Measurements from ENCODE around the gene RAF1.
"Not testable (repeated sequence)": the region's sequence is repeated elsewhere in the genome, so short reads cannot be mapped to it uniquely, and the experiment has no call there.

RAF1 gene

DNA sequence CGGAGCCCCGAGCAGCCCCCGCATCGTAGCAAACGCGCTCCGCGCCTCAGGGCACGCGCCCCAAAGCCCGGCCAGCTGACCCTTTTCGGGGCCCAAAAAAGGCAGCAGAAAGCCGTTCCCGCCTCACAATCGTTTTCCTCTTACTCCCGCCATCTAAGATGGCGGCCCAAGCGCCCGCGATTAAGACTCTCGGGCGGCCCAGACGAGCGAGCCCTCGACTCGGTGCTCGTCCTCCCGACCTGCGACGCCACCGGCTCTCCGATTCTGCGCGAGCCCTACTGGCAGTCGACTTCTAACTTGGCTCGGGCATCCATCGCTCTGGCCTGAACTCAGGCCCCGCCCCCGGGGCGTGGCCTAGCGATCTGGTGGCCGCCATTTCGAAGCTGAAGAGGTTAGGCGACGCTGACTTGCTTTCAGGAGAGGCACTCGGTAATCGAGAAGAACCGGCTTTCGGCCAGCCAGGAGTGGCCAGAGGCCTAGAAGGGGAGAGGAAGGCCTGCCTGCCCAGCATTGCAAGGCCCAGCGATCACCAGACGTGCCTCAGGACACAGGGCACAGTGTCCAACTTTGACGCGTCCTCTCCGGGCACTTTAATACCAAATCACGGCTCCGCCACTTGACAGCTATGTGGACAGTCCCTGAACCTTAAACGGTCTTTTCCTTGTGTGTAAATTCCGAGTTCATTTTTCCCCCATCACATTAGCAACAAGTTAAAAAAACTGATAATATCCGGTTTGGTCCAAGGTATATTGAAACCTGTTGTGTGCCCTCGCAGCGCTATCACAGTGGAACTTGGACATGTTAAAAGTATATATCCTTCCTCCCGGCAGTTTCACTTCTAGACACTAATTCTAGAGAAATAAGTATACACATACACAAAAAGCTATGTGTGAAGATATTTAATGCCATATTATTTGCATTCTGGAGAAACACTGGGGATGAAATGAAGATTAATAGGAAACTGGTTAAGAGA, at the start of gene RAF1:
RAF1 (minus strand) TSS at position 182 of the 973 bp plus-strand sequence. CDS start 45,396 bp downstream, outside the sequence.
- peak; percentile 94 to 96 (median 95) for DNase-seq (ENCODE audit: low read depth in 2 of 3, low spot score in 1 of 3)

- no peak for DNase-seq (ENCODE audit: low read depth in 2 of 3, low spot score in 1 of 3)
Observed at GRCh38 chr3:12710062-12710461, 46.1 kb upstream of the RAF1 start.

DNA sequence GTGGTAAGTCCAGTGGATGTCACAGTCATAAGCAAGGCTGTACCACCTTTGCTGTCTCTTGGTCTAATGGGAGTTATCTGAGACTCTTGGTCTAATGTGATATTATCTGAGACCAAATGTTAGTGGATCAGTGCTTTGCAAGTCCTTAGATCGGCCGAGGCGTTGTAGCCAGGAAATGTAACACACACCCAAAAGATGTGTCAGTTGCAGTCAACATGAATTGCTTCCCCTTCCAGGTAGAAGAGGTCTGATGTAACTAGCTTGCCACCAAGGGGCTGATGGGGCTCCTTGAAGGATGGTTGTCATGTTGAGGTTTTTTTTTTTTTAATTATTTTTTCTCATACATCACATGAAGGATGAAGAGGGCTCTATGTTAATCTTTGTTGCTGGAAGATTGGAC, 45.4 kb upstream of the RAF1 start:
- no peak for DNase-seq (ENCODE audit: low read depth in 2 of 3, low spot score in 1 of 3)

DNA sequence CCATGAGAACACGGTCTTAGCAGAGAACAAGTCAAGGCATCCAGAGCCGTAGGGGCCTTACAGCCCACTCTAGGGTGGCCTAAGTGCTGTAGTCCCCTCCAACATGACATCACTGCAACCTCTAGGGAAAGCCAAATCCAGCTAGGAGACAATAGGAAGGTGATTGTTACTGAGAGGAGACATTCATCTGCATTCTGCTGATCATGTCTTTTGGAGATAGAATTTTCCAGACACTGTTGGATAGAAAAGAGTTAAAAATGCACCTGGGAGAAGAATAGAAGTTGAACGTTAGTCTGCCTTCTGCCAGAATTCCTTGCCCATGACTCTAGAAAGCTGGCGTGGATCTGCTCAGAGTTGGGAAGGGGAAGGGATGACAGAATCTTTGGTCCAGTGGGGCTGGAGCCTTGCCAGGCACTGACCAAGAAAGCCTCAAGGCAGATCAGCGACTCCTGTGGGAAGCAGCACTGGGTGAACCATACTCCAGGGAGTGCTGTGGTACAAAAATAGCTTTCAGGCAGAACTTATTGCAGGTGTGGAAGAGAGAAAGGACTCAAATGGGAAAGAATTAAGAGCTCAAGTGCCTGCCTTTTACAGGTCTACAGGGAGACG, 44.8 kb upstream of the RAF1 start:
- DNase-seq (ENCODE audit: low read depth in 2 of 3, low spot score in 1 of 3) = no peak

DNA sequence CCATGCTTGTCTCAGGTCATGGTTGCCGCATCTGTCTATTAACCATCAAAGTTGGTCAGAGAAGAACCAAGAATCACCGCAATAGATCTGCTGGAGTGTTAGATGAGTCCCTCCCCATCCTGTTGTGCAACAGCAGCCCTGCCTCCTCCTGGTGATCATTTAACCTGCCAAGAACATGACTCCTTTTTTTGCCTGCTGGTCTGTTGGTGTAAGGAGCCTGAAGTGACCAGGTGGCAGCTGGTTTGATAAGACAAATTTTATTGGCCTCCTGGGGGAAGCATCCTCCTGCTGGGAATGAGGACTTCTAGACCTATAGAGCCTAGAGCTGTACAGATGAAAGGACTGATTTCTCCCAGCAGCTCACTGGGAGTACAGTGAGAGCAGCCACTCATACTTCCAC, 43.5 kb upstream of the RAF1 start:
- DNase-seq (ENCODE audit: low read depth in 2 of 3, low spot score in 1 of 3) = no peak

GRCh38 chr3:12706504-12707253, 42.8 kb upstream of the RAF1 start:
- peak; percentile 42 to 57 (median 46) for DNase-seq (ENCODE audit: low read depth in 2 of 3, low spot score in 1 of 3)

DNA sequence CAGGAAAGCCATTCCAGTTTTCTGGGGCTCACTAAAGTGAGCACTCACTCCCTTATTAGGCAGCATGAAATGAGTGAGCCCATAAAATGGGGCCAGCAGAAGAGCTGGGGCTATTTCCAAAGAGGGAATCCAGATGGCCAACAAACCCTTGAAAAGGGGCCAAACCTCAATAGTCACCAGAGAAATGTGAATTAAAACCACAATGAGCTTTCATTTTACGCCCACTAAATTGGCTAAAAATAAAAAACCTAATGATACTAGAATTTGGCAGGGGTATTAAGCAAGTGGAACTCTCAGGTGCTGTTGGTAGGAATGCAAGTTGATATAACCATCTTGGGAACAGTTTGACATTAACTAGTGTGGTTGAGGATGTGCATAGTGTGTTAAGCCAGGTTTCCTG, 42.1 kb upstream of the RAF1 start:
- no peak for DNase-seq (ENCODE audit: low read depth in 2 of 3, low spot score in 1 of 3)

GRCh38 chr3:12705374-12705926, 41.5 kb upstream of the RAF1 start:
- no peak for DNase-seq (ENCODE audit: low read depth in 2 of 3, low spot score in 1 of 3)

DNA sequence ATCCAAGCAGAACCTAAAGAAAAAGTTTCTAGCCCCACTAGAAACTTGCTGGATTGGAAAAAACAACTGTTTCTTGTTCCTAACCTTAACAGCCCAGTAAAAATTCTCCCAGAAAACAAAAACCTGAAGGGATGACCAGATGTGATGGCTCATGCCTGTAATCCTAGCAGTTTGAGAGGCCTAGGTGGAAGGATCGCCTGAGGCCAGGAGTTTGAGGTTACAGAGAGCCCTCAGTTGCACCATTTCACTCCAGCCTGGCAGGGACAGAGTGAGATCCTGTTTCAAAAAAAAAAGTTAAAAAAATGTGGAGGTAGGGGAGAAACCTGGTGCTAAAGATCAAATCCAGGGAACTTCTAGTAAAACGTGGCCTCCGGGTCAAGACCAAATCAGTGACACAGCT, 38.6 kb upstream of the RAF1 start:
- DNase-seq (ENCODE audit: low read depth in 2 of 3, low spot score in 1 of 3) = no peak

DNA sequence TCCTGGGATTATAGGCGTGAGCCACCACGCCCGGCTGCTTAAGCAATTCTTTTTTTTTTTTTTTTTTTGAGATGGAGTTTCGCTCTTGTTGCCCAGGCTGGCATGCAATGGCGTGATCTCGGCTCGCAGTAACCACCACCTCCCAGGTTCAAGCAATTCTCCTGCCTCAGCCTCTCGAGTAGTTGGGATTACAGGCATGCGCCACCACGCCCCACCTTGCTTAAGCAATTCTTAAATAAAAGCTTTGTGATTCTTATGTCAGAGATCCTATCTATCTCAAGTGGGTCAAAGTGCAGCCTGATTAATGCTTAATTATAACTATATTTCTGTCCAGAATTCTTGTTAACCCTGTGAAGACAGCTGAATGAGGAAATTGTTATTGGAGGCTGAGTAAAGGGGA, 37.7 kb upstream of the RAF1 start:
- DNase-seq (ENCODE audit: low read depth in 2 of 3, low spot score in 1 of 3) = not testable (repeated sequence)

DNA sequence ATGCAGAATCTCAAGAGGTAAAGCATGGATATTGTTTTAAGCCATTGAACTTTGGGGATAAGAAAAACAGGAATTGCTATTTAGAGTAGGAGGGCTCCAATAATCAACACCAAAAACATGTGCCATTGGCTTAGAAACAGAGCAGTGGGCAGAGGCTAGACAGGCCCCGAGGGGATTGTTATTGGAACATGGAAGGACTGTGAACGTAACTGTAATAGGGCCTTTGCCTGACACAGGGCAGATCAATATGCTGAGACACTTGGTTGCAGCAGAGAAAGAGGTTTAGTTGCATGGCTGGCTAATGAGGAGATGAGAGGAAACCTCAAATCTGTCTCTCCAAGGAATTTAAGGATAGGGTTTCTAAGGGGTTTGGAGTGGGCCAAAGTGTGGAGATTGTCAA, 36.9 kb upstream of the RAF1 start:
- no peak for DNase-seq (ENCODE audit: low read depth in 2 of 3, low spot score in 1 of 3)

GRCh38 chr3:12695916-12696315, 32.0 kb upstream of the RAF1 start:
- DNase-seq (ENCODE audit: low read depth in 2 of 3, low spot score in 1 of 3) = no peak

DNA sequence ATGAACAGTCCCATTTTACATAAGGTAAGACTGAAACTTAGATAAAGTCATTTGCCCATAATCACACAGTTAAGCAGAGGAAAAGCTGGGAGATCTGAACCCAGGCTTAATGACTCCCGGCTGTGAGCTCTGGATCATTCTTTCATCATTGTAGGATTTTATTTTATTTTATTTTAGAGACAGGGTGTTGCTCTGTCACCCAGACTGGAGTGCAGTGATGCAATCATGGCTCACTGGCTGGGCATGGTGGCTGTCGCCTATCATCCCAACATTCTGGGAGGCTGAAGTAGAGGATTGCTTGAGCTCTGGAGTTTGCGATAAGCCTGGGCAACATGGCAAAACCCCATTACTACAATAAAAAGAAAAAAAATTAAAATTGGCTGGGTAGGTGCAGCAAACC, 31.2 kb upstream of the RAF1 start:
- no peak for DNase-seq (ENCODE audit: low read depth in 2 of 3, low spot score in 1 of 3)

DNA sequence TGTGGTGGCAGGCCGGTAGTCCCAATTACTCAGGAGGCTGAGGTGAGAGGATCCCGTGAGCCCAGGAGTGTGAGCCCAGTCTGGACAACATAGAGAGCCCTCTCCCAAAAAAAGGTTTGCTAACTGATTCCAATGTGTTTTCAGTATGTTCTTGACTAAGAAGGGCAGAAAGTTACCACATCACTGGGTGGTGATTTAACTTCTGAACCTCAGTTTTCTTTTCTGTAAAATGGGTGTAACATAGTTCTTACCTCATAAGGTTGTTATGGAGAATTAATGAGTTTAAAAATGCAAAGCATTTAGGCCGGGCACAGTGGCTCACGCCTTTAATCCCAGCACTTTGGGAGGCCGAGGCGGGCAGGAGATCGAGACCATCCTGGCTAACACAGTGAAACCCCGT, 28.5 kb upstream of the RAF1 start:
- no peak for DNase-seq (ENCODE audit: low read depth in 2 of 3, low spot score in 1 of 3)

GRCh38 chr3:12689997-12690711, 26.2 kb upstream of the RAF1 start:
- DNase-seq (ENCODE audit: low read depth in 2 of 3, low spot score in 1 of 3) = no peak

GRCh38 chr3:12687948-12688347, 24.0 kb upstream of the RAF1 start:
- no peak for DNase-seq (ENCODE audit: low read depth in 2 of 3, low spot score in 1 of 3)

DNA sequence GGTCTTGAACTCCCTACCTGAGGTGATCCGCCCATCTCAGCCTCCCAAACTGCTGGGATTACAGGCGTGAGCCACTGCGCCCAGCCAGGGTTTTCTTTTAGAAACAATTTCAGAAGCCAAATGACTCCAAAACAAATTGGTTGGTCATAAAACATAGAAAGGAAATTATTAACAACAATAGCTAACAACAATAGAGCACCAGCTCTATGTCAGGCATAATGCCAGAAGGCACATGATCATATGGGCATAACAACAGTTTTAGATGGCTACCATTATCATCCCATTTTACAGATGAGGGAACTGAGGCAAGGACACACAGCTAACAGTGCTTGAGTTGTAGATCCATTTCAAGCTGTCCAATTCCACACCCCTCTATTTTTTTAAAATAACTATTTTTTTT, 22.2 kb upstream of the RAF1 start:
- DNase-seq (ENCODE audit: low read depth in 2 of 3, low spot score in 1 of 3) = no peak

GRCh38 chr3:12681943-12682390, 18.1 kb upstream of the RAF1 start:
- DNase-seq (ENCODE audit: low read depth in 2 of 3, low spot score in 1 of 3) = no peak

- no peak for DNase-seq (ENCODE audit: low read depth in 2 of 3, low spot score in 1 of 3)
Observed at GRCh38 chr3:12681089-12681942, 17.4 kb upstream of the RAF1 start.

- no peak for DNase-seq (ENCODE audit: low read depth in 2 of 3, low spot score in 1 of 3)
Observed at GRCh38 chr3:12679468-12679867, 15.6 kb upstream of the RAF1 start.
